ENCODE data around the gene DYDC1.

- TF ChIP-seq EZH2 (IDR thresholded peaks at IDR 0.05; ENCODE audit: borderline replicate concordance, low read depth, low read length, poor library complexity, severe bottlenecking) (no peak), CTCF (conservative IDR thresholded peaks at IDR 0.05; ENCODE audit: low read depth, low read length) (no peak)
Observed at GRCh38 chr10:80357851-80358125, 1.2 kb upstream of the DYDC1 start.

Data from A673 (cell line).